HG03460 (cell line): ENCODE data around the gene NCLN.

Experiments
- ATAC-seq: cut with Tn5 transposase; IDR thresholded peaks from one replicate; pipeline ENCODE4 v1.9.1; 2021; ENCODE audit not compliant: unreplicated experiment

Gene NCLN

DNA sequence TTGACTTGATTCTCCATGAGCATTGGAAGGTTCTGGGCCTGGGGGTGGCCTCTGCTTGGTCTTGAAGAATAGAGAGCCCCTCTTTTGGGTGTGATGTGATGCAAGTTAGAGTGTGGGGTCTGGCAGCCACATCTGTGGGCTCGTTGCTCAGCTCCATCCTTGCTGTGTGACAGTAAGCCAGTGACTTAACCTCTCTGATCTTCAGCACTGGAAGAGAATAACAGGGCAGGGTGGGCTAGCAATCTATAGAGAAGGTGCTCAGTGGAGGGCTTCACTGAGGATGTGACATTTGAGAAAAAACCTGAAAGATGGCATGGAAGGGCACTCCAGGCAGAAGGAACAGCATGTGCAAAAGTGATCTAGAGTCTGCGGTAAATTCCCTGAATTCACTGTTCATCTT is 66.9 kb downstream of the NCLN start:
- ATAC-seq = no peak

DNA sequence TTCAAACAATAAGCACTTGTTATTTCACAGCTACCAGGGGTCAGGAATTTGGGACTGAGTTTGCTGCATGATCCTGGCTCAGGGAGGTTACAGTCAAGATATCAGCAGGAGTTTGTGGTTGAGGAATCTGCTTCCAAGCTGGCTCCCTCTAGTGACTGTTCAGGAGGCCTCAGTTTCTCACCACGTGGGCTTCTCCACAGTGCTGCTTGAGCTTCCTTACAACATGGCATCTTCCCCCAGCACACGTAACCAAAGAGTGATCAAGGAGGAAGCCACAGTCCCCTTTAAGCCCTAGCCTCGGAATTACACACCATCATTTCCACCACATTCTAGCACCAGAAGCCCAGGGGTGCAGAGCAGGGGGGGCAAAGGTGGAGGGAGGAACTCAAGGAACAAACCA is 67.5 kb downstream of the NCLN start:
- ATAC-seq = no peak

DNA sequence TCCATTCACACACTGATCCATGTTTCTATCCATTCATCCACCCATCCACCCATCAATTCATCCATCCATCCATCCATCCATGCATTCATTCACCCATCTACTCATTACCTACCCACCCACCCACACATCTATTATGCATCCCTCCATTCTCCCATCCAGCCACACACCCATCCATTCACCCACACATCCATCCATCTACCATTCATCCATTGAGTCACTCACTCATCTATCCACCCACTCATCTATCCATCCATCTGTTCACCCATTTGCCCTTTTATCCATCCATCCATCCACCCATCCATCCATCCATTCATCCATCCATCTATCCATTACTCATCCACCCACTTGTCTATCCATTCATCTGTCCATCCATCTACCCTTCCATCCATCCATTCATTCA is 68.8 kb downstream of the NCLN start:
- ATAC-seq = no peak

DNA sequence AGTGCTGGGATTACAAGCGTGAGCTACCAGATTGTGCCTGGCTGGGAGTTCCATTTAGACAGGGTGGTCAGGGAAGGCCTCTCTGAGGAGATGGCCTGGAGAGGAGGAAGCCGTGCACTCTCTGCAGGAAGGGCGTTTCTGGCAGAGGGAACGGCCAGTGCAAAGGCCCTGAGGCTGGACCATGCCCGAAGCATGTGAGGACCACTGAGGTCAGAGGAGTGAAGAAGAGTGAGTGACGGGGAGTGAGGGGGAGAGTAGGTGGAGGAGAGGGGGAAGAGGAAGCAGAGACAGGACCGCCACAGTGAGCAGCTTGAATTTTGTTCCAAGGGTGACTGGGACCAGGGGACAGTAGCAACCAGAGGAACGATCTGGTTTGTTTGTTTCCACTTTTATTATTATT is 71.3 kb downstream of the NCLN start:
- ATAC-seq = no peak
